C4-2B (cell line): ENCODE results near the gene KRT73.

Experiments used
- H3K27ac ChIP-seq: fragments of 450-650 bp; 2 replicates; pipeline ENCODE4 v1.5.1; 2017
- CTCF ChIP-seq: fragments of 450-650 bp; conservative IDR thresholded peaks from 2 replicates; pipeline ENCODE4 v1.5.1; 2017; ENCODE audit warnings: mild to moderate bottlenecking
- ZFX ChIP-seq: fragments of 450-650 bp; IDR thresholded peaks from 2 replicates; pipeline ENCODE4 v1.6.1; 2017

The KRT73 gene

GRCh38 chr12:52579468-52580465, 38.6 kb downstream of the KRT73 start:
- H3K27ac ChIP-seq = no peak overlapping the region
- no peak for TF ChIP-seq CTCF
- no peak for TF ChIP-seq ZFX

- TF ChIP-seq ZFX = no peak
- H3K27ac ChIP-seq = no peak overlapping the region
Observed at GRCh38 chr12:52578469-52578868, 39.9 kb downstream of the KRT73 start.

- TF ChIP-seq CTCF (no peak), ZFX (no peak)
- H3K27ac ChIP-seq = no peak overlapping the region
Observed at GRCh38 chr12:52577316-52577715, 41.0 kb downstream of the KRT73 start.

- no peak for TF ChIP-seq ZFX
- no peak for TF ChIP-seq CTCF
- H3K27ac ChIP-seq = no peak overlapping the region
Observed at GRCh38 chr12:52575948-52576347, 42.4 kb downstream of the KRT73 start.

- no peak overlapping the region for H3K27ac ChIP-seq
- no peak for TF ChIP-seq ZFX
- TF ChIP-seq CTCF = no peak
Observed at GRCh38 chr12:52575256-52575655, 43.1 kb downstream of the KRT73 start.

- TF ChIP-seq ZFX (no peak), CTCF (no peak)
Observed at GRCh38 chr12:52573743-52574142, 44.6 kb downstream of the KRT73 start, which contains the start of gene KRT74. TSS of gene KRT74 (minus strand) at chr12:52573843. CDS start at chr12:52573777, 66 bp downstream.

GRCh38 chr12:52573306-52573705, 45.1 kb downstream of the KRT73 start:
- TF ChIP-seq ZFX (no peak), CTCF (no peak)
- no peak overlapping the region for H3K27ac ChIP-seq

More at GRCh38 chr12:52573743-52574142, 44.6 kb downstream of the KRT73 start, which contains the start of gene KRT74:
- no peak within 1 kb of the TSS for H3K27ac ChIP-seq
